Keratinocyte (primary cell): ENCODE data around the gene PTPN4. TPM values are rescaled to one million over a fixed set of nuclear protein-coding genes. Genes with fewer than 3 reads are reported as not detected.

Experiments
- DNase-seq: peaks from one replicate; pipeline ENCODE4 v3.0.0-alpha.2; 2011; ENCODE audit warnings: low read depth, missing footprints, low spot score
- FAIRE-seq: peaks from 2 replicates; lab custom pipeline; 2011; peaks lifted over from hg19 to GRCh38; lab: Jason Lieb, UNC
- H2AFZ ChIP-seq: 2 replicates; pipeline ENCODE4 v1.6.0; 2012; ENCODE audit warnings: low read length, control low read depth, inconsistent platforms; ENCODE audit not compliant: control insufficient read depth
- H3K27ac ChIP-seq: 2 replicates; pipeline ENCODE4 v1.5.1; 2011; ENCODE audit warnings: low read length; ENCODE audit not compliant: control insufficient read depth, insufficient read depth
- H3K27me3 ChIP-seq: 3 replicates; pipeline ENCODE4 v1.6.0; 2011; ENCODE audit warnings: low read length; ENCODE audit not compliant: control insufficient read depth, insufficient read depth; ENCODE audit errors: extremely low read depth
- H3K36me3 ChIP-seq, 2 experiments: 2 replicates in 1 of 2; 3 replicates in 1 of 2; pipeline ENCODE4 v1.5.1; 2011; ENCODE audit warnings: low read length in 2 of 2, mild to moderate bottlenecking in 1 of 2; ENCODE audit not compliant: control insufficient read depth in 2 of 2, insufficient read depth in 2 of 2; ENCODE audit errors: extremely low read depth in 1 of 2
- H3K4me1 ChIP-seq: 3 replicates; pipeline ENCODE4 v1.5.1; 2011; ENCODE audit warnings: low read length; ENCODE audit not compliant: control insufficient read depth, insufficient read depth; ENCODE audit errors: extremely low read depth
- H3K4me2 ChIP-seq: 3 replicates; pipeline ENCODE4 v1.6.0; 2011; ENCODE audit warnings: low read depth, low read length; ENCODE audit not compliant: control insufficient read depth, insufficient read depth; ENCODE audit errors: extremely low read depth
- H3K4me3 ChIP-seq, 3 experiments: fragments of 200-600 bp in 1 of 3; sonication (generic) in 1 of 3; 2 replicates in 2 of 3; 3 replicates in 1 of 3; pipeline ENCODE4 v1.5.1; 2011 to 2016; ENCODE audit warnings: low read length in 3 of 3, mild to moderate bottlenecking in 3 of 3, control low read depth in 2 of 3, inconsistent platforms in 1 of 3, low read depth in 1 of 3, mixed read lengths in 1 of 3, mixed run types in 1 of 3, moderate library complexity in 1 of 3; ENCODE audit not compliant: control insufficient read depth in 2 of 3, insufficient read depth in 2 of 3; ENCODE audit errors: extremely low read depth in 1 of 3
- H3K79me2 ChIP-seq: 2 replicates; pipeline ENCODE4 v1.6.0; 2012; ENCODE audit warnings: low read length; ENCODE audit not compliant: control insufficient read depth, insufficient read depth
- H3K9ac ChIP-seq: 3 replicates; pipeline ENCODE4 v1.6.0; 2011; ENCODE audit warnings: low read length; ENCODE audit not compliant: control insufficient read depth, insufficient read depth; ENCODE audit errors: extremely low read depth
- H3K9me1 ChIP-seq: 3 replicates; pipeline ENCODE4 v1.6.0; 2011; ENCODE audit warnings: low read length; ENCODE audit not compliant: control insufficient read depth, insufficient read depth; ENCODE audit errors: extremely low read depth
- H3K9me3 ChIP-seq: 2 replicates; pipeline ENCODE4 v1.5.1; 2012; ENCODE audit warnings: low read depth, low read length; ENCODE audit not compliant: control insufficient read depth
- H4K20me1 ChIP-seq: 3 replicates; pipeline ENCODE4 v1.6.0; 2011; ENCODE audit warnings: low read length; ENCODE audit not compliant: control insufficient read depth, insufficient read depth; ENCODE audit errors: extremely low read depth
- EZH2 ChIP-seq: IDR thresholded peaks from one replicate; pipeline ENCODE4 v1.6.1; 2012; ENCODE audit warnings: inconsistent platforms, mild to moderate bottlenecking, low read length, moderate library complexity
- dilution Hi-C: fragments of 300-500 bp; cut with MboI; formaldehyde crosslinking; loops from one replicate; pipeline ENCODE4 v1.7.0; 2020; ENCODE audit warnings: low sequenced_read_pairs; ENCODE audit not compliant: extremely low pct_ligation_motif_present
- polyA plus RNA-seq, 5 experiments: library from polyadenylated mRNA; depleted of rRNA in 3 of 5; stranded (reverse) in 3 of 5; stranded (forward) in 1 of 5; unstranded in 1 of 5; fragments of >200 nt; gene quantifications; 1 replicate in 1 of 5; 2 replicates in 3 of 5; 3 replicates in 1 of 5; pipeline versions ENCODE4 v1.2.1 to v1.2.3, GENCODE V29; 2011 to 2012; ENCODE audit warnings: missing spikeins in 2 of 5, low read depth in 1 of 5, low replicate concordance in 1 of 5
- TF ChIP-seq, protein P1 (sequence below), 3 experiments: IDR thresholded peaks in 1 of 3; conservative IDR thresholded peaks in 1 of 3; optimal IDR thresholded peaks in 1 of 3; 2 replicates in 2 of 3; 3 replicates in 1 of 3; pipeline versions ENCODE3 to v1.5.1; 2011; ENCODE audit warnings: low read length in 3 of 3, mild to moderate bottlenecking in 3 of 3, moderate library complexity in 2 of 3, control low read depth in 1 of 3, inconsistent platforms in 1 of 3; ENCODE audit not compliant: insufficient read depth in 2 of 3; ENCODE audit errors: extremely low read depth in 1 of 3

The PTPN4 gene
- polyA plus RNA-seq, 1 donor (not counting 4 experiments of a cell fraction or from before 2014, with no cell fraction given): 20.6 TPM

GRCh38 chr2:119873350-119874315 is 113.9 kb downstream of the PTPN4 start:
- no peak for TF ChIP-seq EZH2
- TF ChIP-seq, protein P1, sequence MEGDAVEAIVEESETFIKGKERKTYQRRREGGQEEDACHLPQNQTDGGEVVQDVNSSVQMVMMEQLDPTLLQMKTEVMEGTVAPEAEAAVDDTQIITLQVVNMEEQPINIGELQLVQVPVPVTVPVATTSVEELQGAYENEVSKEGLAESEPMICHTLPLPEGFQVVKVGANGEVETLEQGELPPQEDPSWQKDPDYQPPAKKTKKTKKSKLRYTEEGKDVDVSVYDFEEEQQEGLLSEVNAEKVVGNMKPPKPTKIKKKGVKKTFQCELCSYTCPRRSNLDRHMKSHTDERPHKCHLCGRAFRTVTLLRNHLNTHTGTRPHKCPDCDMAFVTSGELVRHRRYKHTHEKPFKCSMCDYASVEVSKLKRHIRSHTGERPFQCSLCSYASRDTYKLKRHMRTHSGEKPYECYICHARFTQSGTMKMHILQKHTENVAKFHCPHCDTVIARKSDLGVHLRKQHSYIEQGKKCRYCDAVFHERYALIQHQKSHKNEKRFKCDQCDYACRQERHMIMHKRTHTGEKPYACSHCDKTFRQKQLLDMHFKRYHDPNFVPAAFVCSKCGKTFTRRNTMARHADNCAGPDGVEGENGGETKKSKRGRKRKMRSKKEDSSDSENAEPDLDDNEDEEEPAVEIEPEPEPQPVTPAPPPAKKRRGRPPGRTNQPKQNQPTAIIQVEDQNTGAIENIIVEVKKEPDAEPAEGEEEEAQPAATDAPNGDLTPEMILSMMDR (optimal IDR thresholded peaks at IDR 0.05 in 1 of 3, IDR thresholded peaks at IDR 0.05 in 1 of 3, conservative IDR thresholded peaks at IDR 0.05 in 1 of 3; ENCODE audit: extremely low read depth in 1 of 3, insufficient read depth in 2 of 3, low read length in 3 of 3): no peak

DNA sequence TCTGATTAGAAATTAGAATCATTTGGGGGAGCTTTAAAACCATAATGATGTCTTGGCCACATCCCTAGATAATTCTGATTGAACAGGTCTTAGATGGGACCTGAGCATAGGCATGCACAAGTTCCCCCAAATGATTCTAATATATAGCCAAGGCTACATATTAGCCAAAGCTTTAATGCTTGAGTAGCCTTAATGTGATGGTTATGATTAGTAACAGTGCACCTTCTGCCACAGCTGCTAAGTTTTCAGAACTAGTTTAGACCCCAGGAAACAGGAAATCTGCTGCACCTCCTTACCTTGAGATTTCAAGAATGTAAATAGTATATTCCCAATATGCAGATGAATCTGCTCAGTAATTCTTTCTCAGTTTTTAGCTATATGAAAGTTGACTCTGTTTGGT is 119.8 kb downstream of the PTPN4 start:
- no peaks in the 10 kb centered on the region for H3K9me3 ChIP-seq
- no peak overlapping the region for H3K4me2 ChIP-seq
- H3K9ac ChIP-seq: no peak overlapping the region
- H2AFZ ChIP-seq: no peak overlapping the region
- dilution Hi-C loops: no loop called here
- no peaks in the 10 kb centered on the region for H3K4me1 ChIP-seq
- H4K20me1 ChIP-seq: no peaks in the 10 kb centered on the region
- no peaks in the 10 kb centered on the region for H3K9me1 ChIP-seq
- H3K4me3 ChIP-seq: no peak overlapping the region
- FAIRE-seq (no peak), DNase-seq (no peak)
- H3K27ac ChIP-seq: no peak overlapping the region
- H3K27me3 ChIP-seq: no peaks in the 10 kb centered on the region
- TF ChIP-seq EZH2: no peak
- no peaks in the 10 kb centered on the region for H3K36me3 ChIP-seq
- H3K79me2 ChIP-seq: no peaks in the 10 kb centered on the region

More at GRCh38 chr2:119873350-119874315, 113.9 kb downstream of the PTPN4 start:
- no peak overlapping the region for H2AFZ ChIP-seq
- H3K27me3 ChIP-seq: no peaks in the 10 kb centered on the region
- H3K9ac ChIP-seq: no peak overlapping the region
- FAIRE-seq: no peak
- H4K20me1 ChIP-seq: no peaks in the 10 kb centered on the region
- no peaks in the 10 kb centered on the region for H3K9me3 ChIP-seq
- no peaks in the 10 kb centered on the region for H3K9me1 ChIP-seq
- H3K4me3 ChIP-seq: no peak overlapping the region
- dilution Hi-C loops: no loop called here
- no peaks in the 10 kb centered on the region for H3K79me2 ChIP-seq
- H3K36me3 ChIP-seq: no peaks in the 10 kb centered on the region
- no peak overlapping the region for H3K27ac ChIP-seq
- DNase-seq: no peak
- no peak overlapping the region for H3K4me2 ChIP-seq
- no peaks in the 10 kb centered on the region for H3K4me1 ChIP-seq
